ENCODE results near the gene TMEM150B.
A peak's percentile ranks its signal among the peaks of the same experiment; 100 is the strongest.
"Not testable (repeated sequence)": the region's sequence is repeated elsewhere in the genome, so short reads cannot be mapped to it uniquely, and the experiment has no call there.

TMEM150B gene

DNA sequence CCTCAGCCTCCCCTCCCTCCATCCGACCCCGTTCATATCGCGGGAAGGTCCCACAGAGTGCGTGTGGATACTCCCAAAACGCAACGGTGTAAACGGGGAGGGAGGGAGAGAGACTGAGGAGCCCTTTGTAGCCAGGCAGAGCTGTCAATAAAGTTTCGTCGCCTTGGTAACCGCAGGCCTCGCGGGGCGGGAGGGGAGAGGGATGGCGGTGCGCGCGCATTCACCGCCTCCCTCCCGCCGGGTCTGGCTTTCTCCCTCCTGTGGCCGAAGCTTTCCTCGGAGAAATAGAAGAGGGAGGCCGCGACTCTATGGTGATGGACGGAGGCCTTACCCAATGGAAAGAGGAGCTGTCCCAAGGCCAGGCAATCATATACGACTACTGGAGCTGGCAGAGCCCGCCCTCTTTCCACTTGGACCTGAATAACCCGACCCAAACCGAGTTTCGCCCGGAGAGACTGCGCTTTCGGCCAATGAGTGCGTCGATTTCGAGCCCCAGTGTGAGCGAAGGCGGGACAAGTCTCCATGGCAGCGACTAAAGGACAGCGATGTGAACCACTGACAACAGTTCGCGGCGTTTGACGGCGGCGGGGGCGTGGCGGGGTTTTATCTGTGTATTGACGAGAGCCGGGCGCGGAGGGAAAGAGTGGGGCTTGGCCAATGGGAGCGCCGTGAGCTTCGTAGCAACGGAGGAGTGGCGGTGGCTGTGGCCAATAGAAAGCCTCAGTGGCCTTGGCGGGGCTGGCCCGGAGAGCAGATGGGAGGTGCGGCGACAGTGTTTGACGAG lies 14.2 kb upstream of the TMEM150B start, which contains the start of gene KMT5C:
Gene KMT5C, plus strand, starts transcription at position 772 of the 784 bp plus-strand sequence. CDS start 2,061 bp downstream, outside the sequence.
- peak; percentile 100 for DNase-seq (ENCODE audit: low read depth)

GRCh38 chr19:55336101-55336500 lies 11.0 kb upstream of the TMEM150B start:
- no peak for DNase-seq (ENCODE audit: low read depth)

GRCh38 chr19:55333870-55334269 lies 8.7 kb upstream of the TMEM150B start:
- DNase-seq (ENCODE audit: low read depth) = no peak

- not testable (repeated sequence) for DNase-seq (ENCODE audit: low read depth)
These were observed 4.7 kb upstream of the TMEM150B start for GRCh38 chr19:55329791-55330190.

- DNase-seq (ENCODE audit: low read depth) = not testable (repeated sequence)
These were observed 3.7 kb upstream of the TMEM150B start for GRCh38 chr19:55328774-55329318.

- no peak for DNase-seq (ENCODE audit: low read depth)
These were observed 479 bp downstream of the TMEM150B start for GRCh38 chr19:55324662-55325061.

- DNase-seq (ENCODE audit: low read depth) = no peak
These were observed 2.8 kb downstream of the TMEM150B start for GRCh38 chr19:55322204-55322885.

DNA sequence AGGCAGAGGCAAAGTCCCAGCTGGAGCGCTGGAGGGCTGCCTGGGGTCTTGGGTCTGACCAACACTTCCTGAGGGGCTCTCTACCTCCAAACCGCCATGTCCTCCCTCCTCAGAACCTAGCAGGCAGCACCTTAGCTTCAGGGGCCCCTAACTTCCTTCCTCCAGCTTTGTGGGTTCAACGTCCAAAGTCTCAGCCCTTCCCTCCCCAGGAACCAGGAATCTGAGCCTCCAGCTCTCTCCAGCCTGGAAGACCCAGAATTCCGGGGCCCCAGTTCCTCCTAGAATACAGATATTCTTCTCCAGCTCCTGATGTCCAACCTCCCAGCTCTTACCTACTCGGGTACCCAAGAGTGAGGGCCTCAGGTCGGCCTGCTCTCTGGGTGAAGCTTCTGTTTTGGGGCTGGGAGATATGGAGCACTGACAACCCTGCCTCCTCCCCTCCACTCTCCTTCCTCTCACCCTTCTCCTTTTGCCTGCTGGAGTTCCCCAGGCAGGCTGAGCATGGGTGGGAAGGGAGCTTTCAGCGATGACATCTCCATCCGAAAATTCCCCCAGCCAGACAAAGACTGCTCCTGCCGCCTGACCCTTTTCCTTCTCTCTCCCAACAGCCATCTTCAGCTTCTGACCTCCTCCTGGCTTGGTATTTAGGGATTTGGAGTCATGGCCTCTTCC lies 3.5 kb downstream of the TMEM150B start:
- no peak for DNase-seq (ENCODE audit: low read depth)

DNA sequence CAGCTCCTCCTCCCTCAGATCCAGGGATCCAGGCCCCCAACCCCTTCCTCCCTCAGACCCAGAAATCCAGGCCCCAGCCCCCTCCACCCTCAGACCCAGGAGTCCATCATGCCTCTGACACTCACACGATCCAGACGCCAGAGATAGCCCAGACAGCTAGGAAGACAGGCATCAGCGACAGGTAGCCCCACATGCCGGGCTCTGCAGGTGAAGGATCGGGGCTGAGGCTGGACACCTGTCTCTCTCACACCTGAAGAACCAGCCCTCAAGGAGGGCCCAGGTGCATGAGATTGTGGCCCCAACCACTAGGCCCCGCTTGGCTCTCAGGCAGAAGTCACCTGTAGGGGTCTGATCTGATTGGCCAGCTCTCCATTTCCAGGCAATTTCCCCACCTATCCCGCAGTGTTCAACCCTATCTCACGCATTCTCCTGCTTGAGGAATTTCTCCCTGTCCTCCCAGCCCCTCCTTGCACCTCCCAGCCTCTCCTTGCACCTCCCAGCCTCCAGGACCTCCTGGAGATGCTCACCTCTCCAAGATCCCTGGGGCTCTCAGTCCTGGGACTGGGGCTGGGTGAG lies 4.2 kb downstream of the TMEM150B start:
- DNase-seq (ENCODE audit: low read depth) = no peak

GRCh38 chr19:55319785-55320184 lies 5.4 kb downstream of the TMEM150B start:
- no peak for DNase-seq (ENCODE audit: low read depth)

- DNase-seq (ENCODE audit: low read depth) = no peak
These were observed 8.5 kb downstream of the TMEM150B start for GRCh38 chr19:55316646-55317045.

- DNase-seq (ENCODE audit: low read depth) = no peak
These were observed 9.1 kb downstream of the TMEM150B start for GRCh38 chr19:55315956-55316525.

- DNase-seq (ENCODE audit: low read depth) = no peak
These were observed 10.7 kb downstream of the TMEM150B start for GRCh38 chr19:55314396-55314795.

DNA sequence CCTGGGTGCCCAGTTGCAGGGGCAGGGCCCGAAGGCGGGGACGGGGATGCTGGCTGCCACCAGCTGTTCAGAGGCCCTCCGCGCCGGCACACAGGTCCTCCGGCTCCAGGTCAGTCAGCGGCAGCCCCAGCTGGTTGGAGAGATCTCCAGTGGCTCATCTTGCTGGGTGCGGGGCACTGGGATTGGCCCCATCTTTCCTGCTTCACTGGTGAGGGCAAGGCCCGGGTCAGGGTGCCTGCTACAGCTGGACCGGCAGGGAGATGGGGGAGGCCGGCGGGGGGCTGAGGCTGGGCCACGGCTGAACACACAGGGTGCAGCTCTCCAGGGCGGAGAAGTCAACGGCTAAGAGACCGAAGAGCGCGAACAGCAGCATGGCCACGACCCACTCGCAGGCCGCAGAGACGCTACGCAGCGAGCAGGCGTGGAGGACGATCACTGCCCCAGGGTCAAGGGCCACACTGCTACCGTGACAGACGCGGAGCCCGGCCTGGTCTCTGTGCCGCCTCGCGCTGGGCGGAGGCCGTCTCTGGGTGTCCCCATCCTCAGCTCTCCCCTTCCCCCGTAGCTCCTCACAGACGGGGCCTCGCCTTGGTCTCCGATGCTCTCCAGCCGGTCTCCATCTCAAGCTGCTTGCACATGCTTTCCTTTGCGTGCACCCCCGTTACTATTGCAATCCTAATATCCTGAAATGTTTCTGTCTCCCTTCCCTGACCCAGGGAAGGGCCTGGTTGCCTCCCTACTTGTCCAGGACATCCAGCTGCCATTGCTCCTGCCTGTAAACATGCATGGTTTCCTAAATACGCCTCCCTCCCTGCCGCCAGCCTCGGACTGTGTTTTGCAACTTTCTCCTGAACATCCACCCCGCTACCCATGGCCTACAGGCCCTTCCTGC lies 12.3 kb downstream of the TMEM150B start:
- no peak for DNase-seq (ENCODE audit: low read depth)

- no peak for DNase-seq (ENCODE audit: low read depth)
These were observed 13.3 kb downstream of the TMEM150B start for GRCh38 chr19:55311797-55312196.

DNA sequence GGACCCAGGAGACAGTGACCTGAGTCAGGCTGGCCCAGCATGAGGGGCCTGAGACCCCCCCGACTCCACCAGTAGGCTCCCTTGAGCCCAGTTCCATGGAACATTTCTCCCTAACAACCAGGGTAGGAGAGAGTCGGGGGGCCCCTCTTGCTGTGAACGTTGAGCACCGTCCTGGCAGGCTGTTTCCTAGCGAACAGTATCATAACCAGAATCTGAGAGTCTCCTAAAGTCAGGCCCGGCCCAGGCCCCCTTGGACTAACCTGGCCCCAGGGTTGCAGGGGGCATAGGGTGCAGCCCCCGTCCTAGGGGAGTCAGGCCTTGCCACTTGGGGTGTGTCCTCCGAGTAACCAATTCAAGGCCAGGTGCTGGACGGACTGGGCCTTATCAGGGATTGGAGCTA lies 13.7 kb downstream of the TMEM150B start:
- DNase-seq (ENCODE audit: low read depth) = no peak

- DNase-seq (ENCODE audit: low read depth) = no peak
These were observed 14.6 kb downstream of the TMEM150B start for GRCh38 chr19:55310498-55310897.

- DNase-seq (ENCODE audit: low read depth) = no peak
These were observed 15.7 kb downstream of the TMEM150B start for GRCh38 chr19:55309448-55309847.

- DNase-seq (ENCODE audit: low read depth) = no peak
These were observed 16.9 kb downstream of the TMEM150B start for GRCh38 chr19:55308281-55308680.

GRCh38 chr19:55306712-55307111 lies 18.4 kb downstream of the TMEM150B start:
- DNase-seq (ENCODE audit: low read depth) = no peak

Data from HS-27A (cell line).